ENCODE results near the gene MBNL2. TPM values are rescaled to one million over a fixed set of nuclear protein-coding genes. Genes with fewer than 3 reads are reported as not detected.

Gene MBNL2
- total RNA-seq, 1 experiment from 2014 or later: 0.85 TPM

DNA sequence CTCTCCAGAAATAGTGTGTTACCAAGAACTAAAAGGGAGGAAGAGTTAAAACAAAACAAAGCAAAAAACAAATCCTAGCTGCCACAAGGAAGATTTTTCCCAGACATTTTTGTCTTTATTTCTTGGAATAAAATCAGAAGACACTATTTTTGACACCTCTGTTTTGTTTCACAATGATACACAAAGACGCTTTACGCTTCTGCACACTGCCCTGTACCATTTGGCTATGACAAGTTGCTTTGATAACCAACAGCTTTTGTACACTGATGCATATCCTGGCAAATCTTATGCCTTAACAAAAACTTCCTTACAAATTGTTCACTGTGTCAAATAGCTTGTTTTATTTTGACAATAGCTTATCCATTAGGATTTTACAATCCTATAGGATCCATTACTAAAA is 108.3 kb downstream of the MBNL2 start (continued):
- TF ChIP-seq FOXK1 (CRISPR knock-in tag; IDR thresholded peaks at IDR 0.05) (no peak), ZNF263 (CRISPR knock-in tag; IDR thresholded peaks at IDR 0.05; ENCODE audit: low read depth) (no peak), ZNF138 (CRISPR knock-in tag; conservative IDR thresholded peaks at IDR 0.05) (no peak), KAT7 (CRISPR knock-in tag; IDR thresholded peaks at IDR 0.05; ENCODE audit: borderline replicate concordance) (no peak), FOXJ3 (CRISPR knock-in tag; IDR thresholded peaks at IDR 0.05; ENCODE audit: borderline replicate concordance) (no peak), ZNF232 (CRISPR knock-in tag; IDR thresholded peaks at IDR 0.05) (no peak), SMAD4 (CRISPR knock-in tag; IDR thresholded peaks at IDR 0.05) (no peak), MYBL2 (CRISPR knock-in tag; IDR thresholded peaks at IDR 0.05) (no peak), JUN (CRISPR knock-in tag; IDR thresholded peaks at IDR 0.05) (no peak)
- TF ChIP-seq, protein P1, sequence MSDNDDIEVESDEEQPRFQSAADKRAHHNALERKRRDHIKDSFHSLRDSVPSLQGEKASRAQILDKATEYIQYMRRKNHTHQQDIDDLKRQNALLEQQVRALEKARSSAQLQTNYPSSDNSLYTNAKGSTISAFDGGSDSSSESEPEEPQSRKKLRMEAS (CRISPR knock-in tag; IDR thresholded peaks at IDR 0.05): no peak
- TF ChIP-seq, protein P2, sequence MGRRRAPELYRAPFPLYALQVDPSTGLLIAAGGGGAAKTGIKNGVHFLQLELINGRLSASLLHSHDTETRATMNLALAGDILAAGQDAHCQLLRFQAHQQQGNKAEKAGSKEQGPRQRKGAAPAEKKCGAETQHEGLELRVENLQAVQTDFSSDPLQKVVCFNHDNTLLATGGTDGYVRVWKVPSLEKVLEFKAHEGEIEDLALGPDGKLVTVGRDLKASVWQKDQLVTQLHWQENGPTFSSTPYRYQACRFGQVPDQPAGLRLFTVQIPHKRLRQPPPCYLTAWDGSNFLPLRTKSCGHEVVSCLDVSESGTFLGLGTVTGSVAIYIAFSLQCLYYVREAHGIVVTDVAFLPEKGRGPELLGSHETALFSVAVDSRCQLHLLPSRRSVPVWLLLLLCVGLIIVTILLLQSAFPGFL (CRISPR knock-in tag; IDR thresholded peaks at IDR 0.05; ENCODE audit: borderline replicate concordance): no peak
- TF ChIP-seq, protein P3, sequence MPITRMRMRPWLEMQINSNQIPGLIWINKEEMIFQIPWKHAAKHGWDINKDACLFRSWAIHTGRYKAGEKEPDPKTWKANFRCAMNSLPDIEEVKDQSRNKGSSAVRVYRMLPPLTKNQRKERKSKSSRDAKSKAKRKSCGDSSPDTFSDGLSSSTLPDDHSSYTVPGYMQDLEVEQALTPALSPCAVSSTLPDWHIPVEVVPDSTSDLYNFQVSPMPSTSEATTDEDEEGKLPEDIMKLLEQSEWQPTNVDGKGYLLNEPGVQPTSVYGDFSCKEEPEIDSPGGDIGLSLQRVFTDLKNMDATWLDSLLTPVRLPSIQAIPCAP (CRISPR knock-in tag; IDR thresholded peaks at IDR 0.05): no peak

DNA sequence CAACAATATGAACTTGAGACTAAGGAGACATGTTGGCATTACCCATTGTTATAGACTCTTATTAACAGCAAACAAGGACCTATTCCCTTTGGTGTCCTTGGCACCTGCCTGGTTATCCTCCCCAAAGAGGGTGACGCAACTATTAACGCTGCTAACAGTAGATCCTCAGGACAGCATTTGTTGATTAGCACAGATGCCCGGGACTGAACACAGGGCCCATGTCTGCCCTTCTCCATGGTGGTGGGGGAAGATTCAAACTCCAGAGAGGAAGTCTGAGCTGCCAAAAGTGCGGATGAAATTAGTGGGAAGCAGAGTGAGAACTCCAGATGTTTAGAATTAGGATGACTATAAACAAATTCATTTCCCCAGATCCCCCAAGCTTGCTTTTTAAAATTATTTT is 110.6 kb downstream of the MBNL2 start:
- no peak overlapping the region for H3K27ac Mint-ChIP-seq
- peaks cover 22% of the 10 kb centered on the region for H3K4me1 Mint-ChIP-seq
- TF ChIP-seq NR1H2 (CRISPR knock-in tag; IDR thresholded peaks at IDR 0.05) (no peak), FOXP1 (CRISPR knock-in tag; IDR thresholded peaks at IDR 0.05; ENCODE audit: borderline replicate concordance) (no peak), ELF4 (CRISPR knock-in tag; IDR thresholded peaks at IDR 0.05; ENCODE audit: low read depth) (no peak)
- TF ChIP-seq, protein P4, sequence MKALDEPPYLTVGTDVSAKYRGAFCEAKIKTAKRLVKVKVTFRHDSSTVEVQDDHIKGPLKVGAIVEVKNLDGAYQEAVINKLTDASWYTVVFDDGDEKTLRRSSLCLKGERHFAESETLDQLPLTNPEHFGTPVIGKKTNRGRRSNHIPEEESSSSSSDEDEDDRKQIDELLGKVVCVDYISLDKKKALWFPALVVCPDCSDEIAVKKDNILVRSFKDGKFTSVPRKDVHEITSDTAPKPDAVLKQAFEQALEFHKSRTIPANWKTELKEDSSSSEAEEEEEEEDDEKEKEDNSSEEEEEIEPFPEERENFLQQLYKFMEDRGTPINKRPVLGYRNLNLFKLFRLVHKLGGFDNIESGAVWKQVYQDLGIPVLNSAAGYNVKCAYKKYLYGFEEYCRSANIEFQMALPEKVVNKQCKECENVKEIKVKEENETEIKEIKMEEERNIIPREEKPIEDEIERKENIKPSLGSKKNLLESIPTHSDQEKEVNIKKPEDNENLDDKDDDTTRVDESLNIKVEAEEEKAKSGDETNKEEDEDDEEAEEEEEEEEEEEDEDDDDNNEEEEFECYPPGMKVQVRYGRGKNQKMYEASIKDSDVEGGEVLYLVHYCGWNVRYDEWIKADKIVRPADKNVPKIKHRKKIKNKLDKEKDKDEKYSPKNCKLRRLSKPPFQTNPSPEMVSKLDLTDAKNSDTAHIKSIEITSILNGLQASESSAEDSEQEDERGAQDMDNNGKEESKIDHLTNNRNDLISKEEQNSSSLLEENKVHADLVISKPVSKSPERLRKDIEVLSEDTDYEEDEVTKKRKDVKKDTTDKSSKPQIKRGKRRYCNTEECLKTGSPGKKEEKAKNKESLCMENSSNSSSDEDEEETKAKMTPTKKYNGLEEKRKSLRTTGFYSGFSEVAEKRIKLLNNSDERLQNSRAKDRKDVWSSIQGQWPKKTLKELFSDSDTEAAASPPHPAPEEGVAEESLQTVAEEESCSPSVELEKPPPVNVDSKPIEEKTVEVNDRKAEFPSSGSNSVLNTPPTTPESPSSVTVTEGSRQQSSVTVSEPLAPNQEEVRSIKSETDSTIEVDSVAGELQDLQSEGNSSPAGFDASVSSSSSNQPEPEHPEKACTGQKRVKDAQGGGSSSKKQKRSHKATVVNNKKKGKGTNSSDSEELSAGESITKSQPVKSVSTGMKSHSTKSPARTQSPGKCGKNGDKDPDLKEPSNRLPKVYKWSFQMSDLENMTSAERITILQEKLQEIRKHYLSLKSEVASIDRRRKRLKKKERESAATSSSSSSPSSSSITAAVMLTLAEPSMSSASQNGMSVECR (CRISPR knock-in tag; IDR thresholded peaks at IDR 0.05; ENCODE audit: borderline replicate concordance): no peak
- TF ChIP-seq, protein P5, sequence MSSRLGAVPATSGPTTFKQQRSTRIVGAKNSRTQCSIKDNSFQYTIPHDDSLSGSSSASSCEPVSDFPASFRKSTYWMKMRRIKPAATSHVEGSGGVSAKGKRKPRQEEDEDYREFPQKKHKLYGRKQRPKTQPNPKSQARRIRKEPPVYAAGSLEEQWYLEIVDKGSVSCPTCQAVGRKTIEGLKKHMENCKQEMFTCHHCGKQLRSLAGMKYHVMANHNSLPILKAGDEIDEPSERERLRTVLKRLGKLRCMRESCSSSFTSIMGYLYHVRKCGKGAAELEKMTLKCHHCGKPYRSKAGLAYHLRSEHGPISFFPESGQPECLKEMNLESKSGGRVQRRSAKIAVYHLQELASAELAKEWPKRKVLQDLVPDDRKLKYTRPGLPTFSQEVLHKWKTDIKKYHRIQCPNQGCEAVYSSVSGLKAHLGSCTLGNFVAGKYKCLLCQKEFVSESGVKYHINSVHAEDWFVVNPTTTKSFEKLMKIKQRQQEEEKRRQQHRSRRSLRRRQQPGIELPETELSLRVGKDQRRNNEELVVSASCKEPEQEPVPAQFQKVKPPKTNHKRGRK (CRISPR knock-in tag; IDR thresholded peaks at IDR 0.05; ENCODE audit: borderline replicate concordance): no peak
- no peaks in the 10 kb centered on the region for H3K27me3 Mint-ChIP-seq (ENCODE audit: low read depth)
- ChIA-PET CTCF (interaction anchor here (1.5 kb wide), 1 partner anchor 66 kb away, joined by 4 read pairs; no protein-coding TSS in a partner anchor), POLR2A (no interaction called here)
- no peaks in the 10 kb centered on the region for H3K9me3 Mint-ChIP-seq
- H3K4me3 Mint-ChIP-seq: no peak overlapping the region
- ATAC-seq (no peak), DNase-seq (ENCODE audit: low spot score) (no peak)
- no peaks in the 10 kb centered on the region for H3K36me3 Mint-ChIP-seq
